HG03460 (cell line): ENCODE data around the gene SPDEF.

Experiments
- ATAC-seq: cut with Tn5 transposase; IDR thresholded peaks from one replicate; pipeline ENCODE4 v1.9.1; 2021; ENCODE audit not compliant: unreplicated experiment

The SPDEF gene

GRCh38 chr6:34564181-34564580, 8.1 kb upstream of the SPDEF start:
- no peak for ATAC-seq

GRCh38 chr6:34563513-34563870, 7.4 kb upstream of the SPDEF start:
- ATAC-seq = no peak

DNA sequence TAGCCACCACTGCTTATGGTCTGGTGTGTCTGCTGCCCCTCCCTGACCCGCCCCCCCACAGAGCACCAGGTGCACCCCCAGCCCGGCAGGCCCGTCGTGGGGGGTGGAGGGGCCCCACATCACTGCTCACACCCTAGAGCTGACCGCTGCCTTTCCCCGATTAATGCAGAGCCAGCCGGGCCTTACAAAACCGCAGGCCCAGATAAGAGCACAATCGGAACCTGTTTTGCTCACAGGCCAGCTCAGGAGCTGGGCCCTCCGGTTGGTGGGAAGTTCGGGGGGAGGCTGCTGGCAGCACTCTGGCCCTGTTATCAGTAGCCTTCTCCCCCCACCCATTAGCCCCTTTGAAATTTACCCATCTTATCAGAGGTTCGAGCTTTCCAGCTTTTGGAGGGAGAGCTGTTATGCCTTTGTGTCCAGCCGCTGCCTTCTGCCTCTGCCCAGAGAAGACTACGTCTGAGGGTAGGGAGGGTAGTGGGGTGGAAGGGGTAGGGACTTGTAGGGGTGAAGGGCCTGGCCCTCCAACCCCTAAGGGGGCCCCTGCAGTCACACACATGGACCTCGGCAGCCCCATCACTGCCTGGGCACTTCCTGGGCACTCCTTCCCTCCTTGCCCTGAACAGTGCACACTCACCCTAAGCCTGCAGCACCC, 6.9 kb upstream of the SPDEF start:
- no peak for ATAC-seq

- no peak for ATAC-seq
Measured at GRCh38 chr6:34562350-34562749, 6.2 kb upstream of the SPDEF start.

- no peak for ATAC-seq
Measured at GRCh38 chr6:34561227-34561530, 5.0 kb upstream of the SPDEF start.

DNA sequence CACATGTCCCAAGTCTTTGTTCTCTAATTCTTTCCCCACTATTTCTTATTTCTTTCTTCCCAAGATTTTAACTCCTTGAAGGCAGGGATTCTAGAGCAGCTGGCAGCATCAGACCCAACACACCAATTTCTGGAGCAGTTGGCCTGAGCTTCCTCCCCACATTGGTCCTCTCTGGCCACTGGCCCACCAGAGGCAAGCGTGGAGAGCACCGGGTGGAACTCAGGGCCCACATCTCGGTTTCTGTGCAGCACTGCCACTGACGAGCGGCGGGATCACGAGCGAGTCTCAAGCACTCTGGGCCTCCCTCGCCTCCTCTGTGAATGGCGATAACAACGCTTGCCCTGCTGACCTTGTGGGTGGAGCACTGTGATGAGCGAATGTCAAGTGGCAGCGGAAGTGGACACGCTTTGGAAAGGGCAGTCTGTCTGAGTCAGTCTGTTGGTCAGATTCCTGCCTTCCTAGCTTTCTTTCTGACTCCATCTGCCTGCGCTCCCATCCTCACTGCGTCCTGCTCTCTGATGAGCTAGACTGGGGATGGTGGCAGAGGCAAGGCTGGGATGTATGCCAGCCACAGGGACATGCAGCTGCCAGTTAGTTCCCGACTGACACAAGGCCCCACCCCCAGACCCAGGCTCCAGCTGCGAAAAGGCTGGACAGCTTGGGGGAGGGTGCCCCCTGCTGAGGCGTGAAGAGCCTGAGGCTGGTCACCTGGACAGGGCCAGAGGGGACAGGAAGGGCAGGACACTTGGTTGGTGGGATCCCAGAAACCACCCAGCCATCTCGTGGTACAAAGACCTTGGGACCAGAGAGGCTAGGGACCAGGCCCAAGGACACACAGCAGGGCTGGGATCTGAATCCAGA, 4.5 kb upstream of the SPDEF start:
- ATAC-seq = no peak

- ATAC-seq = no peak
Measured at GRCh38 chr6:34559651-34560365, 3.7 kb upstream of the SPDEF start.

GRCh38 chr6:34558172-34558714, 2.1 kb upstream of the SPDEF start:
- no peak for ATAC-seq

GRCh38 chr6:34557228-34557627, 1.1 kb upstream of the SPDEF start:
- ATAC-seq = no peak

- ATAC-seq = no peak
Measured at GRCh38 chr6:34556493-34556892, 364 bp upstream of the SPDEF start.

GRCh38 chr6:34555328-34555727, 801 bp downstream of the SPDEF start:
- ATAC-seq = no peak

DNA sequence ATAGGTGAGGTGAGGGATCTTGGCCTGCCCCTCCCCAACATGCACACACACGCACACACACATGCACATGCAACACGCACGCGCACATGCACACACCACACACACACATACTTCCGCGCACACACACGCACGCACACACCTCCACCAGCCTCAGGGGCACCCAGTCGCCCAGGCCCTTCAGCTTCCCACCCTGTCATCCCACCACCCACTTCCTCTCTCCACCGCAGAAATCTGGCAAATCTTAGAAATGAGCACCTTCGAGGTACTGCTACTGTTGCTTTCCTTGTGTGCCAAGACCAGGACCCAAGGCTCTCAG, 1.2 kb downstream of the SPDEF start:
- no peak for ATAC-seq

DNA sequence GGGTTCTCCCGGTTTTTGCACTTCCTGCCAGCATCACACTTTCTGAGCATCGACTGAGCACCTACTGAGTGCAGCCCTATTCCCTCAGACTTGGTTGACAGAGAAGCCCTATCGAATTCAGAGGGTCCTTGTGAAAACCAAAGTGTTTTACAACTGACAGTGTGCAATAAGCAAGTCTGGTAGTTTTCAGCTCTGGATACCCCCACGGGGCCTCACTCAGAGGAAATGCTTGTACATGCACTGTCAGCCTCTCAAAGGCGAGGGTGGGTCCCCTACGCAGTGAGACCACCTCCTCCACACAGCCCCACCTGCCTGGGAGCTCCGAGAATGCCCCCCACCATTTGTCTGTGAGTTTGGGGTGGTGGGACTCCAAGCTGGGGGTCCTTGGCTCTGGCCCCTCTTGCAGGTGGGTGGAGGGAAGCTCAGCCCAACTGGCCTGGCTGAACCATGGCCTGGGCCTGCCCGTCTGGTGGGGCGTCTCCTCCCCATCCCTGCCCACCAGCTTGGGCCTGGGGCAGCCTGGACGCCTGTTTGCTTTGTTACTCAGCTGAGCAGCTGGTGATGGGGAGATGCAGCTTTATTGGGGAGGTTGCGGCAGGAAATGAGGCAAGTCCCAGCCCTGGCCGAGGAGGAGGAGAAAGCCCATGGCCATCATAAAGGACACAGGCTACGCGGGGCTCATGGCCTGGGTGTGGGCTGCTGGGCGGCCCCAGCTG, 1.7 kb downstream of the SPDEF start:
- no peak for ATAC-seq

DNA sequence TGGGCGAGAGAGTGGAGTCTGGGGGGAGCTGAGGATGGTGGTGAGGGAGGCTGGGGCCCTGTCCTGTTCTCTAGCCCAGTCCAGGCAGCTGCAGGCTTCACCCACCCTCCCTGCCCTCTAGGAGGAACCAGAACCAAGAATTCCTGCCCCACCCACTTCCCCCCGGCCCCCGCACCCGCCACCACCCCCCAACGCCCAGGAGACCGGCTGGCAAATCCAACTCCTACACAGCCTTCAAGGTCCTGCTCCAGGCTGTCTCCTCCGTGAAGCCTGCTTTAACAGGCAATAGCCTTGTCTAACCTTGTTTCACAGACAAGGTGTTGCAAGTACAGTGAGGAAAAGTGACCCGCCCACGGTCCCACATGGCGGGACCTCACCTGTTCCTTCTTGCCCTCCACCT, 2.4 kb downstream of the SPDEF start:
- no peak for ATAC-seq

DNA sequence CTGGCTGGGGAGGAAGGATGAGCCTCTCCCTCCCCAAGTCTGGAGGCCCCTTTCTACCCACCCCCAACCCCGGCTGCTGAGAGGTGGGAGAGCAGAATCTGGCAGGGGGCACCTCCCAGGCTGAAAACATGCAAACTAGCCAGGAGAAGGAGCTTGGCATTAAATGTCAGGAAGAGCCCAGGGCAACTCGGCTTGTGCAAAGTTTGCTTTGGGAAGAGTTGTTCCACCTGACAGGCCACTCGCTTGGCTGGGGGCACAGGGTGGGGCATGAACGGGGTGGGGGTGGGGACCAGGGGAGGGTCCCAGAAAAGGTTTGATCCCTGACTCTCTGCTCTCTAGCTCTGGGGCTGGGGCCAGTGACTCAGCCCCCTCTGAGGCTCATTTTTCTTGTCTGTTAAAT, 3.0 kb downstream of the SPDEF start:
- no peak for ATAC-seq

DNA sequence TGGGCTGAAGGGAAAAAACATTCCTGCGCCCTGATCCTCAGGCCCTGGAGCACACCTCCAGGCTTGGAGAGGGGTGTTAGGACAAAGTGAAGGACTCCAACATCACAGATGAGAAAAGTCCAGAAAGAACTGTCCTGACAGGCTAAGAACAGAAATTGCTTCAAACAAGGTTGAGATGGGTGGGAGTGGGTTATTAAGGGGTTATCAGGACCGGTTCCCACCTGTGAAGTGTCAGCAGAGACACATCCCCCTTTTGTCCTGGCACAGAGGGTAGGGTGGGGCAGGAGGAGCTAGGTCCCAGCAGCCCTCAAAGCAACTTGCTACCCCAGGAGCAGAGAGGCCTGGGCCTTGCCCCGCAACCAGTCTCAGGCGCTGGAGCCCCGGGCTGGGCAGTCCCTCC, 3.5 kb downstream of the SPDEF start:
- ATAC-seq = no peak

DNA sequence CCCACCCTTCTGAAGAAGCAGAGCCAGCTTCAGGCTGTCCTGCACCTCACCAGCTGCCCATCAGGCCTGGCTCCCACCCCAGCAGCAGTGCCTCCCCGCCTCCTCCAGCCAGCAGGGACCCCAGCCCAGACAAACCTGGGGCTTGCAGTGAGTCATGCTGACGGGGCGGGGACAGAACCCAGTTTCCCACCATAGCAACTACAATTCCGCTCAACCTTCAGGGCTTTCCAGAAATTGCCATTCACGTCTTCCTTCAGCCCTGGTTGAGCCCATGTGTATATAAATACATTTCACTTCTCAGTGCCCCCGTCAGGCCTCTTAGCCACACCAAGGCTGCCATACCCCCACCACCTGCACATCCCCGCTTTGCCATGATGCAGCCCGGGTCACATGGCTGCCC, 4.4 kb downstream of the SPDEF start:
- ATAC-seq = no peak

- ATAC-seq = no peak
Measured at GRCh38 chr6:34549804-34550202, 6.3 kb downstream of the SPDEF start.

DNA sequence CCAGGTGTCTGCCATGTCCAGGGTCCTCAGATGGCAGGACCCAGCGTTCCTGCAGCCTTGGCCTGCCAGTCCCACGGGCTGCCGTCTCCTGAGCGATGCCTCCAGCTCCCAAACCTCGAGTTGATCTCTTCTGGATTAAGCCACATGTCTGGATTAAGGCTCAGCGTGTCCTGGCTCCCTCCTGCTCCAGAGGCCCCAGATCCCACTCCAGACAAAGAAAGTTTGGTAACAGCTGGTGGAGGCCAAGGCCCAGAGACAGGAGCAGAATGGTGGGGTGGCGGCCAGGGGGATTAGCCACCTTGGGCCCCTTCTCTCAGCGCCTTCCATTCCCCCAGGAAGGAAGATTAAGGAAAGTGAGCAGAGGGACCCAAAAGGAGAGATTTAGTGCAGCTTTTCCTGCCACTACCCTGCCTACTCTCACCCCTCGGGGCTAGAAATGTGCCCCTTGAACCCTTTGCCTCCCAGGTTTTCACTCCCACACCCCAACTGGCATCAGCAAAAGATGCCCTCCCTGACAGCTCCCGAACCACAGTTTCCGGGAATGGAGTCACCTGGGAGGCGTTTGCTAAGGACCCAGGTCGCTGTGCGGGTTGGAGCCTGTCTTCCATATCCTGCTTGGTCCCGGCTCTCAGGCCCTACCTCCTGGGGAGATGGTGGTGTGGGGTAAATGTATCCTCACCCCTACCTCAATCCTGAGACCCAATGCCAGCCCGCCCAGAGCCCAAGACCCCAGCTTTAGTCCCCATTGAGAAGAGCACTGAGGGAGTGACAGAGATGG, 6.9 kb downstream of the SPDEF start:
- no peak for ATAC-seq

- no peak for ATAC-seq
Measured at GRCh38 chr6:34547701-34548644, 8.2 kb downstream of the SPDEF start.
